Osteoblast (primary cell): ENCODE measurements around the gene GALNT10. TPM values are rescaled to one million over a fixed set of nuclear protein-coding genes. Genes with fewer than 3 reads are reported as not detected.

Source experiments
- DNase-seq: peaks from one replicate; pipeline ENCODE4 v3.0.0; 2011; ENCODE audit warnings: low spot score, mixed read lengths; ENCODE audit not compliant: insufficient read length; ENCODE audit errors: missing footprints
- H2AFZ ChIP-seq: 2 replicates; pipeline ENCODE4 v1.6.0; 2011; ENCODE audit warnings: mild to moderate bottlenecking, low read length
- H3K27ac ChIP-seq: 2 replicates; pipeline ENCODE4 v1.5.1; 2011; ENCODE audit warnings: mild to moderate bottlenecking, low read depth, low read length, moderate library complexity
- H3K27me3 ChIP-seq: 2 replicates; pipeline ENCODE4 v1.6.0; 2012; ENCODE audit warnings: mild to moderate bottlenecking, control low read depth, inconsistent platforms, low read length, moderate library complexity; ENCODE audit not compliant: insufficient read depth
- H3K36me3 ChIP-seq: 2 replicates; pipeline ENCODE4 v1.5.1; 2011; ENCODE audit warnings: mild to moderate bottlenecking, low read length, control low read depth, moderate library complexity; ENCODE audit not compliant: insufficient read depth
- H3K4me1 ChIP-seq: 2 replicates; pipeline ENCODE4 v1.5.1; 2011; ENCODE audit warnings: mild to moderate bottlenecking, low read length, control low read depth, moderate library complexity; ENCODE audit not compliant: insufficient read depth
- H3K4me2 ChIP-seq: 2 replicates; pipeline ENCODE4 v1.6.0; 2011; ENCODE audit warnings: mild to moderate bottlenecking, low read length; ENCODE audit not compliant: insufficient read depth
- H3K4me3 ChIP-seq: fragments of 200-600 bp; sonication (generic); 3 replicates; pipeline ENCODE4 v1.5.1; 2012; ENCODE audit warnings: mild to moderate bottlenecking, low read length, inconsistent platforms; ENCODE audit not compliant: insufficient read depth
- H3K79me2 ChIP-seq: 2 replicates; pipeline ENCODE4 v1.6.0; 2012; ENCODE audit warnings: mild to moderate bottlenecking, low read length, control low read depth, inconsistent platforms; ENCODE audit not compliant: insufficient read depth
- H3K9me3 ChIP-seq: 2 replicates; pipeline ENCODE4 v1.5.1; 2011; ENCODE audit warnings: low read depth, low read length, control low read depth
- H4K20me1 ChIP-seq: 2 replicates; pipeline ENCODE4 v1.6.0; 2012; ENCODE audit warnings: mild to moderate bottlenecking, low read length, control low read depth; ENCODE audit not compliant: insufficient read depth
- CTCF ChIP-seq: IDR thresholded peaks from 2 replicates; pipeline ENCODE4 v1.5.1; 2011; ENCODE audit warnings: mild to moderate bottlenecking, low read depth, low read length, moderate library complexity; ENCODE audit errors: extremely low read depth
- total RNA-seq: library from RNA; depleted of rRNA; stranded (reverse); fragments of >200 nt; gene quantifications from 2 replicates; pipeline ENCODE4 v1.2.3, GENCODE V29; 2012

GALNT10 gene
- total RNA-seq, 1 donor = 62.2 TPM

- no peak for DNase-seq
- no peak for TF ChIP-seq CTCF
- H3K4me2 ChIP-seq = no peak overlapping the region
- no peak overlapping the region for H3K4me3 ChIP-seq
- peaks cover 50% of the 10 kb centered on the region for H3K79me2 ChIP-seq
- H2AFZ ChIP-seq = no peak overlapping the region
- peaks cover 39% of the 10 kb centered on the region for H3K4me1 ChIP-seq
- peaks cover 3% of the 10 kb centered on the region for H3K9me3 ChIP-seq
- H4K20me1 ChIP-seq = peaks cover 13% of the 10 kb centered on the region
- no peak overlapping the region for H3K27ac ChIP-seq
- no peaks in the 10 kb centered on the region for H3K27me3 ChIP-seq
- H3K36me3 ChIP-seq = peaks cover 21% of the 10 kb centered on the region
These were observed 19.1 kb downstream of the GALNT10 start for GRCh38 chr5:154209591-154210081.

GRCh38 chr5:154210163-154210562 lies 19.6 kb downstream of the GALNT10 start:
- TF ChIP-seq CTCF = no peak
- H3K27me3 ChIP-seq = no peaks in the 10 kb centered on the region
- no peak overlapping the region for H3K4me2 ChIP-seq
- no peak overlapping the region for H3K27ac ChIP-seq
- DNase-seq = no peak
- H3K4me1 ChIP-seq = peaks cover 44% of the 10 kb centered on the region
- no peak overlapping the region for H3K4me3 ChIP-seq
- peaks cover 45% of the 10 kb centered on the region for H3K79me2 ChIP-seq
- peaks cover 3% of the 10 kb centered on the region for H3K9me3 ChIP-seq
- peaks cover 17% of the 10 kb centered on the region for H3K36me3 ChIP-seq
- no peak overlapping the region for H2AFZ ChIP-seq
- H4K20me1 ChIP-seq = peaks cover 8% of the 10 kb centered on the region

GRCh38 chr5:154211641-154212390 lies 21.3 kb downstream of the GALNT10 start:
- Histone ChIP-seq H3K9me3 (peaks cover 3% of the 10 kb centered on the region), H3K27me3 (no peaks in the 10 kb centered on the region), H3K4me1 (peaks cover 51% of the 10 kb centered on the region), H3K36me3 (peaks cover 11% of the 10 kb centered on the region), H3K27ac (peak overlapping the region; percentile 55), H3K4me3 (no peak overlapping the region), H3K4me2 (peak overlapping the region; percentile 31), H2AFZ (no peak overlapping the region), H4K20me1 (peaks cover under 1% of the 10 kb centered on the region), H3K79me2 (peaks cover 34% of the 10 kb centered on the region)
- TF ChIP-seq CTCF = no peak
- DNase-seq = peak; percentile 79

DNA sequence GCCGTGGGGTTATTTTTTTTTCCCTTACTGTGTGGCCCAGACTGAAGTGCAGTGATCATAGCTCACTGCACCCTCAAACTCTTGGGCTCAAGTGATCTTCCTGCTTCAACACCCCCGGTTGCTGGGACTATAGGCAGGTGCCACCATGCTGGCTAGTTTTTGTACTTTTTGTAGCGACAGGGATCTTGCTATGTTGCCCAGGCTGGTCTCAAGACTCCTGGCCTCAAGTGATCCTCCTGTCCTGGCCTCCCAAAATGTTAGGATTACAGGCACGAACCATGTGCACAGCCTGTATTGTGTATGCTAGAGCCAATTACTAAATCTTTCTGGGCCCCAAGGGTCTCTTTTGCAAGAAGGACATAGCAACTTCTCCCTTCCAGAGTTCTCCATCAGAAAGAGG lies 23.1 kb downstream of the GALNT10 start:
- no peak for DNase-seq
- Histone ChIP-seq H2AFZ (no peak overlapping the region), H3K36me3 (peaks cover 7% of the 10 kb centered on the region), H3K27ac (peak overlapping the region; percentile 73), H3K79me2 (peaks cover 29% of the 10 kb centered on the region), H3K9me3 (peaks cover 3% of the 10 kb centered on the region), H3K4me1 (peaks cover 51% of the 10 kb centered on the region), H3K4me2 (peak overlapping the region; percentile 63), H3K4me3 (no peak overlapping the region), H3K27me3 (no peaks in the 10 kb centered on the region), H4K20me1 (no peaks in the 10 kb centered on the region)
- TF ChIP-seq CTCF = no peak
